ENCODE data around the gene CEACAM18. TPM values are rescaled to one million over a fixed set of nuclear protein-coding genes. Genes with fewer than 3 reads are reported as not detected.

The CEACAM18 gene
- total and polyA plus RNA-seq, 12 donors = not detected

- ATAC-seq = no peak
- intact Hi-C loops (cut with DNase I) = loop anchor here in 7 of 10 donors (5.0 to 10.0 kb wide), 5 partner anchors 183 to 313 kb away; no protein-coding TSS in a partner anchor
- H3K27me3 ChIP-seq = peaks cover 0 to 64% (median 28%) of the 10 kb centered on the region in 7 donors
Observed at GRCh38 chr19:51471527-51471926, 6.8 kb upstream of the CEACAM18 start.

GRCh38 chr19:51472607-51473006 lies 5.7 kb upstream of the CEACAM18 start:
- Histone ChIP-seq H3K36me3 (no peaks in the 10 kb centered on the region), H3K4me1 (no peaks in the 10 kb centered on the region), H3K9me3 (peaks cover 0 to 6% (median 0%) of the 10 kb centered on the region in 11 donors), H3K4me3 (no peak overlapping the region), H3K27me3 (peaks cover 0 to 72% (median 28%) of the 10 kb centered on the region in 7 donors), H3K27ac (no peak overlapping the region)
- TF ChIP-seq CTCF (IDR thresholded peaks at IDR 0.05) = no peak
- DNase-seq (no peak), ATAC-seq (no peak)
- intact Hi-C loops (cut with DNase I) = loop anchor here in 9 of 10 donors (1.0 to 10.0 kb wide), 8 partner anchors 134 to 312 kb away; no protein-coding TSS in a partner anchor
- WGBS, 2 donors = 15% methylated on average over 4 of the region's 4 CpGs

More at GRCh38 chr19:51471527-51471926, 6.8 kb upstream of the CEACAM18 start:
- Histone ChIP-seq H3K4me3 (no peak overlapping the region), H3K27ac (no peak overlapping the region), H3K9me3 (peaks cover 0 to 6% (median 0%) of the 10 kb centered on the region in 11 donors), H3K4me1 (peaks cover 0 to 8% (median 0%) of the 10 kb centered on the region in 9 donors), H3K36me3 (no peaks in the 10 kb centered on the region)
- no peak for DNase-seq
- TF ChIP-seq CTCF (IDR thresholded peaks at IDR 0.05) = no peak
- 61 to 73% methylated on average over 1 of the region's 1 CpG for WGBS, 2 donors

- H3K27ac ChIP-seq = no peak overlapping the region
- H3K36me3 ChIP-seq = no peaks in the 10 kb centered on the region
- intact Hi-C loops (cut with DNase I) = loop anchor here in 9 of 10 donors (1.0 to 10.0 kb wide), 7 partner anchors 182 to 312 kb away; no protein-coding TSS in a partner anchor
- peak in 5 of 8 donors; percentile 62 to 79 (median 77) for ATAC-seq
- peak; percentile 50 to 79 for DNase-seq
- no peaks in the 10 kb centered on the region for H3K4me1 ChIP-seq
- H3K4me3 ChIP-seq = no peak overlapping the region
- 28 to 29% methylated on average over 7 of the region's 7 CpGs for WGBS, 2 donors
- H3K9me3 ChIP-seq = peaks cover 0 to 6% (median 0%) of the 10 kb centered on the region in 11 donors
- peaks cover 0 to 73% (median 28%) of the 10 kb centered on the region in 7 donors for H3K27me3 ChIP-seq
- TF ChIP-seq CTCF (IDR thresholded peaks at IDR 0.05) = peak; percentile 75 to 94 (median 89)
Observed at GRCh38 chr19:51473009-51473707, 5.2 kb upstream of the CEACAM18 start.

GRCh38 chr19:51476164-51476563 lies 2.2 kb upstream of the CEACAM18 start:
- no peak for TF ChIP-seq CTCF (IDR thresholded peaks at IDR 0.05)
- no peaks in the 10 kb centered on the region for H3K4me1 ChIP-seq
- H3K27me3 ChIP-seq = peaks cover 0 to 82% (median 43%) of the 10 kb centered on the region in 7 donors
- ATAC-seq (no peak), DNase-seq (no peak)
- 74 to 90% methylated on average over 3 of the region's 3 CpGs for WGBS, 2 donors
- no peak overlapping the region for H3K4me3 ChIP-seq
- intact Hi-C loops (cut with DNase I) = loop anchor here in 4 of 10 donors (10.0 kb wide), 3 partner anchors 179 to 309 kb away; no protein-coding TSS in a partner anchor
- no peak overlapping the region for H3K27ac ChIP-seq
- H3K9me3 ChIP-seq = peaks cover 0 to 6% (median 0%) of the 10 kb centered on the region in 11 donors
- H3K36me3 ChIP-seq = no peaks in the 10 kb centered on the region
